Stimulated activated CD4-positive, alpha-beta T cell treated with anti-CD3 and anti-CD28 coated beads, Interleukin-1b, Interleukin-23, amount 100 ng/mL, for 1 hour (primary cell): ENCODE data around the gene IL24.

ENCODE experiments used
- DNase-seq, 2 donors: peaks; one replicate each; pipeline ENCODE4 v3.0.0-alpha.2; 2020; ENCODE audit warnings: low read depth in 2 of 2

Gene IL24

GRCh38 chr1:206953126-206953525, 55.9 kb downstream of the IL24 start:
- no peak for DNase-seq

GRCh38 chr1:206953626-206954025, 56.4 kb downstream of the IL24 start:
- no peak for DNase-seq
